Measurements from ENCODE around the gene ZBTB4.

ZBTB4 gene

GRCh38 chr17:7437369-7437863, 42.0 kb downstream of the ZBTB4 start:
- no peaks in the 10 kb centered on the region for H3K36me3 ChIP-seq
- peaks cover 18 to 56% (median 42%) of the 10 kb centered on the region in 11 experiments; a peak in 21 of 22 replicates for H4K20me1 ChIP-seq
- H3K4me2 ChIP-seq, result peak overlapping the region; percentile 92 to 99 (median 95)
- no peak for TF ChIP-seq Cebpa-rat (IDR thresholded peaks at IDR 0.05)
- peaks cover 46 to 62% (median 57%) of the 10 kb centered on the region in 10 experiments for H3K4me1 ChIP-seq
- peak overlapping the region in 10 of 11 experiments; percentile 40 to 84 (median 74); a peak in 8 of 22 replicates for H3K9ac ChIP-seq
- peaks cover 51 to 58% (median 55%) of the 10 kb centered on the region in 11 experiments for H3K27me3 ChIP-seq
- H3K27ac ChIP-seq, result no peak overlapping the region
- peak overlapping the region; percentile 63 to 80 (median 74); a peak in 19 of 20 replicates for H3K4me3 ChIP-seq
- no peaks in the 10 kb centered on the region for H3K9me3 ChIP-seq (replicated peaks in 1 of 11)

GRCh38 chr17:7436556-7437368, 42.7 kb downstream of the ZBTB4 start:
- Histone ChIP-seq H3K36me3 (no peaks in the 10 kb centered on the region), H3K9ac (peak overlapping the region; percentile 70 to 84 (median 81); a peak in 21 of 22 replicates), H4K20me1 (peaks cover 18 to 54% (median 42%) of the 10 kb centered on the region in 11 experiments; a peak in 21 of 22 replicates), H3K27me3 (peaks cover 45 to 51% (median 48%) of the 10 kb centered on the region in 11 experiments), H3K4me2 (peak overlapping the region; percentile 92 to 99 (median 95)), H3K4me1 (peaks cover 46 to 62% (median 57%) of the 10 kb centered on the region in 10 experiments), H3K9me3 (replicated peaks in 1 of 11) (no peaks in the 10 kb centered on the region), H3K27ac (peak overlapping the region in 9 of 11 experiments; percentile 66 to 84 (median 74); a peak in 14 of 22 replicates), H3K4me3 (peak overlapping the region; percentile 63 to 80 (median 74))
- no peak for TF ChIP-seq Cebpa-rat (IDR thresholded peaks at IDR 0.05)

DNA sequence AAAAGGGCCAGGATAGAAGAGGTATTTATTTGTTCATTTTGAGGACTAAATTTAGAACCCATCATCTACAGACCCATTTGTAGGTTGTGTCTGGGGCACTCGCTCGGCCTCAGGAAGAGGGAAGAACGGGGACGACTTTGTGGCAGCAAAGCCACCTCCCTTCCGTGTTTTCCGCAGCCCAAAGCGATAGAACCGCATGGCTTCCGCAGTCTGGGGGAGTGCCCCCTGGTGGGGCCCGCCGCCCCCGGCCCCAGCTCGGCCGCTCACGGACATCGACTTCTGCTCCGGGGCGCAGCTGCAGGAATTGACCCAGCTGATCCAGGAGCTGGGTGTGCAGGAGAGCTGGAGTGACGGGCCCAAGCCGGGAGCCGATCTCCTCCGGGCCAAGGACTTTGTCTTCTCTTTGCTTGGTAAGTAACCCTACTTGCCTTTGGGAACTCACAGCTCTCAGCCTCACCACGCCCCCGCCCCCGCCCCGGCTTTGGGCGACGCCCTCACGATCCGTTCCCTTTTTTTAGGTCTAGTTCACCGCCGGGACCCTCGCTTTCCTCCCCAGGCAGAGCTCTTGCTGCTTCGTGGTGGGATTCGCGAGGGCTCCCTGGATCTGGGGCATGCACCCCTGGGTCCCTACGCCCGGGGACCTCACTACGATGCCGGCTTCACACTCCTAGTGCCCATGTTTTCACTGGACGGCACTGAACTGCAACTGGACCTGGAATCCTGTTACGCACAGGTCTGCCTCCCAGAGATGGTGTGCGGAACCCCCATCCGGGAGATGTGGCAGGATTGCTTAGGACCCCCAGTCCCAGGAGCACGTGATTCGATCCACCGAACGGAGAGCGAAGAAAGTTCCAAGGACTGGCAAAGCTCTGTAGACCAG, 43.5 kb downstream of the ZBTB4 start:
- Histone ChIP-seq H3K4me1 (peaks cover 46 to 61% (median 55%) of the 10 kb centered on the region in 10 experiments), H3K9me3 (replicated peaks in 1 of 11) (no peaks in the 10 kb centered on the region), H3K27me3 (peaks cover 36 to 43% (median 40%) of the 10 kb centered on the region in 11 experiments), H4K20me1 (peaks cover 18 to 49% (median 40%) of the 10 kb centered on the region in 11 experiments; a peak in 21 of 22 replicates), H3K4me2 (peak overlapping the region; percentile 92 to 99 (median 95)), H3K36me3 (no peaks in the 10 kb centered on the region), H3K4me3 (peak overlapping the region; percentile 63 to 80 (median 74)), H3K9ac (peak overlapping the region; percentile 70 to 84 (median 81)), H3K27ac (peak overlapping the region in 10 of 11 experiments; percentile 64 to 84 (median 73); a peak in 21 of 22 replicates)
- TF ChIP-seq Cebpa-rat (IDR thresholded peaks at IDR 0.05), result no peak

DNA sequence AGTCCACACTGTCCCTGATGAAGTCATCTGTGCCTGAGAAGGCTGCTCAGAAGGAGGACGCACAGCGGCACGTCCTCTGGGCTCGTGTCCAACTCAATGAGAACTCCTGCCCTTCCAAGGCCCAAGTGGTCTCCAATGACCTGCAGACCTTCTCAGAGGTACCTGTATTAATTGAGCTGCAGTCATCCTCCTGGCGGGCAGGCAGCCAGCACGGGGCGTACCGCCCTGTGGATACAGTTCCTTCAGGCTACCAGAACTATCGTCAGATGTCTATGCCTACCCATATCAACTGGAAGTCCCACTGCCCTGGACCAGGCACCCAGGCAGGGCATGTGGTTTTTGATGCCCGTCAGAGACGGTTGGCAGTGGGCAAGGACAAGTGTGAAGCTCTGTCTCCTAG, 47.1 kb downstream of the ZBTB4 start:
- H3K27me3 ChIP-seq, result peaks cover 0 to 7% (median 3%) of the 10 kb centered on the region in 11 experiments; a peak in 19 of 22 replicates
- H3K9ac ChIP-seq, result no peak overlapping the region
- no peak for TF ChIP-seq Cebpa-rat (IDR thresholded peaks at IDR 0.05)
- H3K9me3 ChIP-seq (replicated peaks in 1 of 11), result no peaks in the 10 kb centered on the region
- H4K20me1 ChIP-seq, result peaks cover 3 to 13% (median 4%) of the 10 kb centered on the region in 11 experiments; a peak in 21 of 22 replicates
- no peak overlapping the region for H3K4me3 ChIP-seq
- H3K36me3 ChIP-seq, result no peaks in the 10 kb centered on the region
- H3K4me1 ChIP-seq, result peaks cover 10 to 28% (median 22%) of the 10 kb centered on the region in 10 experiments
- no peak overlapping the region for H3K27ac ChIP-seq
- H3K4me2 ChIP-seq, result no peak overlapping the region

GRCh38 chr17:7431231-7431630, 48.2 kb downstream of the ZBTB4 start:
- Histone ChIP-seq H4K20me1 (peaks cover 0 to 2% (median 0%) of the 10 kb centered on the region in 11 experiments; a peak in 2 of 22 replicates), H3K27me3 (no peaks in the 10 kb centered on the region), H3K9ac (no peak overlapping the region), H3K4me3 (no peak overlapping the region), H3K9me3 (replicated peaks in 1 of 11) (no peaks in the 10 kb centered on the region), H3K4me2 (no peak overlapping the region), H3K27ac (no peak overlapping the region), H3K36me3 (no peaks in the 10 kb centered on the region), H3K4me1 (peaks cover 1 to 19% (median 12%) of the 10 kb centered on the region in 10 experiments)
- no peak for TF ChIP-seq Cebpa-rat (IDR thresholded peaks at IDR 0.05)

GRCh38 chr17:7429722-7430121, 49.7 kb downstream of the ZBTB4 start:
- H3K27me3 ChIP-seq, result no peaks in the 10 kb centered on the region
- no peak overlapping the region for H3K9ac ChIP-seq
- H3K9me3 ChIP-seq (replicated peaks in 1 of 11), result no peaks in the 10 kb centered on the region
- no peaks in the 10 kb centered on the region for H4K20me1 ChIP-seq
- TF ChIP-seq Cebpa-rat (IDR thresholded peaks at IDR 0.05), result no peak
- no peak overlapping the region for H3K27ac ChIP-seq
- H3K4me2 ChIP-seq, result no peak overlapping the region
- H3K36me3 ChIP-seq, result no peaks in the 10 kb centered on the region
- no peak overlapping the region for H3K4me3 ChIP-seq
- H3K4me1 ChIP-seq, result peaks cover 0 to 19% (median 9%) of the 10 kb centered on the region in 10 experiments; a peak in 14 of 20 replicates

- no peak for TF ChIP-seq Cebpa-rat (IDR thresholded peaks at IDR 0.05)
- Histone ChIP-seq H4K20me1 (no peaks in the 10 kb centered on the region), H3K9me3 (replicated peaks in 1 of 11) (no peaks in the 10 kb centered on the region), H3K4me1 (peaks cover 0 to 15% (median 9%) of the 10 kb centered on the region in 10 experiments; a peak in 12 of 20 replicates), H3K4me3 (no peak within 1 kb of the TSS), H3K27ac (no peak within 1 kb of the TSS), H3K27me3 (no peaks in the 10 kb centered on the region), H3K36me3 (no peaks in the 10 kb centered on the region), H3K9ac (no peak within 1 kb of the TSS), H3K4me2 (no peak within 1 kb of the TSS)
These were observed 50.9 kb downstream of the ZBTB4 start, which contains the start of gene SPEM3 for GRCh38 chr17:7428557-7428956. Gene SPEM3 (plus strand): TSS chr17:7428857. CDS start chr17:7428903, 46 bp downstream.

- Histone ChIP-seq H3K4me3 (no peak overlapping the region), H3K36me3 (no peaks in the 10 kb centered on the region), H3K4me2 (no peak overlapping the region), H4K20me1 (no peaks in the 10 kb centered on the region), H3K9ac (no peak overlapping the region), H3K27me3 (no peaks in the 10 kb centered on the region), H3K4me1 (peaks cover 0 to 15% (median 9%) of the 10 kb centered on the region in 10 experiments; a peak in 12 of 20 replicates), H3K27ac (no peak overlapping the region), H3K9me3 (replicated peaks in 1 of 11) (no peaks in the 10 kb centered on the region)
- no peak for TF ChIP-seq Cebpa-rat (IDR thresholded peaks at IDR 0.05)
These were observed 51.9 kb downstream of the ZBTB4 start for GRCh38 chr17:7427549-7427948.
